HG03521 (cell line): ENCODE measurements around the gene SLC7A6OS.
A peak's percentile ranks its signal among the peaks of the same experiment; 100 is the strongest.

Source experiments
- ATAC-seq: cut with Tn5 transposase; IDR thresholded peaks from one replicate; pipeline ENCODE4 v1.9.1; 2021; ENCODE audit warnings: mild to moderate bottlenecking, moderate library complexity; ENCODE audit not compliant: unreplicated experiment

SLC7A6OS gene

DNA sequence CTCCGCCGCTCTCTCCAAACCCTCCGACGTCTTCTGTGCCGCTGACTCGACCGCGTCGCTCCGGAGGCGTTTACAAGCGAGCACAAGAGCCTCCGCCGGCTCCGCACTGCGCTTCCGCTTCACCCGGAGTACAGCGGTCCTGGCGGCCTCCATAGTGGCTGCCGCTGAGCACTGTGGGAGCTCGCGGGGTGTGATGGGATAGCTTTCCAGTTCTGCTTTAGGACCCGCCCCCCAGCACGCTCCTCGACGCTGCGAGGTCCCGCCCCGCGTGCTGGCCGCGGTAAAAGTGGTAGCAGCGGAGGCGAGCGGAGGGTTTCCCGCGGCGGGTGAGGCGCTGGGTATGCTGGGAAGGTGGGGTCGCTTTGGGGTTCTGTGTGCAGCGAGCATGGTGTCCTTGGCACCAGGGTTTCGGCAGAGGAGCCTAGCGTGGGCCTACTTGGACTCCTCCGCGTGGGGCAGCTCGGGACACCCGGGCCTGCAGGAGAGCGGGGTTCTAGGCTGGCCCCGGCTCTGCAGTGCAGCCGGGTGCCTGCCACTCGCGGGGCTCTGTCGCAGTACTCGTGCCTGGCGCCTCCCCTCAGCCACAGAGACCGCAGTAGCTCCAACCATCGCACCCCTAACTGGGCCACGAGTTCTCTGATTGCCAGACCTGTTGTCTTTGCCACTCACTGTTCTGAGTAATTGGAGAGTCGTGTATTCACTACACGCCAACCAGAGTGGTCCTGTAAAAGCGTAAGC, at the start of gene SLC7A6OS, which contains the start of gene PRMT7:
SLC7A6OS (minus strand) TSS at position 173 of the 738 bp plus-strand sequence; CDS start at position 153, 20 bp downstream.
PRMT7 (plus strand) TSS at position 246 of the 738 bp plus-strand sequence. CDS start 4,961 bp downstream, outside the sequence.
- ATAC-seq: peak; percentile 97

DNA sequence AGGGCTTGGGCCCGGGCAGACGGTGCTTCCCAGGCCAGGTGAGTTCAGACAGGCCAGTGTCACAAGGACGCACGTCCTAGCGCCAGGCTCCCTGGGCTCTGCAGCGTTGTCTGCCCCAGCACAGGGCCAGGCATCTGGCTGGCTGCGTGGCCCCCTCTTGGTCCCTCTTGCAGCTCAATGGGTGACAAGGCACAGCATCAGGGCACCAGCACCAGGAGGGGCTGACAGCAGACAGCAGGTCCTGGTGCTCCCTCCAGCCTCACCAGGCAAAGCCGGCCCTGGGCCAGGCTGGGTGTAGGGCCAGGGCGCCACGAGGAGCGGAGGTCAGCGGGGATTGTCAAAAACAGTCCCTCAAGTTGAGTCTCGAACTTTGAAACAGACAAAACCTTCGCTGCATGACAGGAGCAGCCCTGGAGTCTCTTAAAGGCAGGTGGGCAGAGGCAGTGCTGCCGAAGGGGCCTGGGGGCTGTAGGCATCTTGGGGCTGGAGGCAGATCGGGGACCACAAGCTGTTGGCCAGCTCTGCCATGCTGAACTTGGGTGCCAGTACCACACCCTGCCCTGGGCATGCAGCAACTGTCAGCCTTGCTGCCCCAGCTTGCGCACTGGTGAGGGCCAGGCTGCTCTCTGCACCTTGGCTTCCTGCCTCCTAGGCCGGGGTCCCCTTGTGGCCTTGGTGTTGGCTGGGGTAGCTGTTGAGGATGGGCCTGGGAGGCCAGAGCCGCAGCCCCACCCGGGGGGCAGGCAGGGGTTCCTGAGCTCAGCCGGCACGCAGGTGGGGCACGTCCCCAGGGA, 48.8 kb upstream of the SLC7A6OS start:
- ATAC-seq: no peak

DNA sequence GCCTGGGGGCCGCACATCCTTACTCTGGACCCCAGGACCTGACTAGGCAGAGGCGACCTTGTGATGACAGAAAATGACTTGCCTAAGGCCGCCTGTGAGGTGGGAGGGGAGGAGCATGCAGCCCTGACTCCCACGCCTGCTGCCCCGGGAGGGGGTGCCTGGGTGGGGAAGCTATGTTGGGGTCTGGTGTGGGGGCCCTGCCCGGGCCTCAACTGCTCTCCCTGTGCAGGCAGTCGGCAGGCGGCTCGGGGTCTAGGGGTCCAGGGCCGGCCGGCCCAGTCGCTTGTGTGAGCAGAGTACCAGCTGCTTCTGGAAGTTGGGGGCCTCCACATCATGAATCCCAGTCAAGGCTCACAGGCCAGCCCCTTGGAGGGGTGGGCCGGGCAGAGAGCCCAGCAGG, 48.2 kb upstream of the SLC7A6OS start:
- no peak for ATAC-seq

DNA sequence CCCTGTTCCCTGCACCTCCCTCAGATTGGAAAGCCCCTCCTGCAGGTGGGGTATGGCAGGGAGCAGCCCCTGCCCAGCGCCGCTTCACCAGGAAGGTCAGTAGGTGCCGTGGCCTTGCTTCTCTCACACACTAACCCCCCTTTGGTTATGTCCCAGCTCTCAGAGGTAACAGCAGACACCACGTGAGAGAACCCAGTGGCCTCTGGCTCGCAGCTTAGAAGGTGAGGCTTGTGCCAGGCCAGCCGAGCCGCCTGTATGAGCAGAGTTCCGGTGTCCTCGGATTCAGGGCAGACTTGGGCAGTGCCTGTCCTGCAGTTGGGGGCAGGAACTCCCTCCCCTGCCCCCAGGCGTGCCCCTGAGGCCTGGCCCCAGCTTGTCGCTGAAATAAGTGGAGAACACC, 47.2 kb upstream of the SLC7A6OS start:
- ATAC-seq: no peak

DNA sequence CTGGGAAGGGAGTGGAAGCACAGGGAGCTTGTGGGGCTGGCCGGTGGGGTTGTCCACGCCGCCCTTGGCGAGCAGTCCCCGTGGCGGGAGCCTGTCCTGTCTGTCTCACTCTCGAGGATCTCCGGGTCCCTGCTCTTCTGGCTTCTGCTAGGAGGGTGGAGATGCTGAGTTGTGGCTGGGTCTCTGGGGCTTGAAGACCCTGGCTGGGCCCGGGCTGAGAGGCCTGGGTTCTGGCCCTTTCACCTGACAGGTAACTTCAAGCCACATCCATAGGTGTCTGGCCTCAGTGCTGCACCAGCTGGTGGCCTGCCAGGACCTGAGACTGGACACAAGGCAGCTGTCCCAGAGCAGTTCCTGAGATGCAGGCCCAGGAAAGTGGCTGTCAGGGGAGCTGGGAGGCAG, 46.8 kb upstream of the SLC7A6OS start:
- ATAC-seq: no peak

DNA sequence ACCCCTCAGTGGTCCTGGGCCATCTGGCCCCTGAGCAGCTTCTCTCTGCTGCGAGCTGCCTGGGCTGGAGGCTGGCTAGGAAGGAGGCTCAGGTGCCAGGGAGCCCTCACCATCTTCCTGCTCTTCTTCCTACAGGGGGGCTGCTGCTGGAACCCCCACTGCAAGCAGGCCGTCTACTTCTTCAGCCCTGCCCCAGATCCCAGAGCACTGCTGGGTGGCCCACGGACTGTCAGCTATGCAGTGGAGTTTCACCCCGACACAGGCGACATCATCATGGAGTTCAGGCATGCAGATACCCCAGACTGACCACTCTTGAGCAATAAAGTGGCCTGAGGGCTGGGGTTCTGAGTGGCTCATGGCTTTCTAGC, 46.2 kb upstream of the SLC7A6OS start:
- no peak for ATAC-seq

DNA sequence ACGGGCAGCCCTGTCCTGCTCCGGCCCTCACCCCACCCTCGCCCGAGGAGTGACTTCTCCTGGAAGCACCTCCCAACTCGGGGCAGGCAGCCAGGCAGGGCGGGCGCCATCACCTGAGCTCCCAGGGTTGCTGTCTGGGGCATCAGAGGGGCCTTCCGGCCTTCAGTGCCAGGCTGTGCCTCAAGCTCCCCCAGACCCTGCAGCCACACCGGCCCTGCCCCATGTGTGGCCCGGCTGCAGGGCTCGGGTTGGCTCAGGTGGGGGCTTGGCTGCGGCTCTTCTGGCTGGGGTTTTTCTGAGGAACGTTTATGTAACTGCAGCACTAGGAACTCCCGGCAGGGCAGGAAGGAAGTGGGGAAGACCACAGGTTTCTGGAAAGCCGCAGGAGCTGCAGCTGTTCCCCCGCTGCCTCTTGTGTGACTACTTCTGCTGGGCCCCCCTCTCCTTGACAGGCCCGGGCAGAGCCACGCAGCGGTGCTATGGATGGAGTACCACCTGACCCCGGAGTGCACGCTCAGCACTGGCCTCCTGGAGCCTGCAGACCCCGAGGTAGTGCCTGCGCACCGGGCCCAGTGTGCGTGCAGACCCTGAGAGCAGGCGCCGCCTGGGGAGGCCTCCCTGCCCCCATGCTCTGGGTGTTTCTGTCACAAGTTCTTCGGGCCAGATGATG, 45.6 kb upstream of the SLC7A6OS start:
- peak; percentile 60 for ATAC-seq

DNA sequence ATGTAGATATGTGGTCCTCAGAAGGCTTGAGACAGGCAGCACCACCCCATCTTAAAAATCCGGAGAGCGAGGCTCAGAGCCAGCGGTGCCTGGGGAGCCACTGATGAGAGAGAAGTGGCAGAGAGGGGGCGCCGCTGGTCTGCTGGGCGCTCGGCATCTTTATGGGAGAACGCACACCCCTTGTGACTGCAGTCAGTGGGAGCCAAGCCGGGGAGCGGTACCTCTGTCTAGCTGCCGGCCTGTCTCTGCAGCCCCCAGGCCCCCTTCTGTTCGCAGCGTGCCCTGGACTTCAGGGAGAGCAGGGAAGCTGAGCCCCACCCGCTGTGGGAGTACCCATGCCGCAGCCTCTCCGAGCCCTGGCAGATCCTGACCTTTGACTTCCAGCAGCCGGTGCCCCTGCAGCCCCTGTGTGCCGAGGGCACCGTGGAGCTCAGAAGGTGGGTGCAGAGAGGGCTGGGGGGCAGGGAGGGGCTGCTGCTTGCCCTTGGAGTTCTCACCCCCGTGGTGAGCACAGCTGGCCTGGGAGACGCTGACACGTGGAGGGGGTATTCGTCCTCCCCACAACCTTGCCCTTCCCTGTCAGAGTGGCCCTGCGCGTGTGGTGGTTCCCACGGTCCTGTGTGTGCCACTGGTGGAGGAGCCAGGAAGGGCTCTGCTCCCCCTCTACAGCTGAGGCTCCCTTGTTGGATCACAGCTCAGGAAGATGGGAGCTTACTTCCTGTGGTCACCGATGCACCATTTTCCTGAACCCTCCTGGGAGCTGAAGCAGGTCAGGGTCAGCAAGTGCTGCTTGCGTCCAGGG, 44.9 kb upstream of the SLC7A6OS start:
- no peak for ATAC-seq

DNA sequence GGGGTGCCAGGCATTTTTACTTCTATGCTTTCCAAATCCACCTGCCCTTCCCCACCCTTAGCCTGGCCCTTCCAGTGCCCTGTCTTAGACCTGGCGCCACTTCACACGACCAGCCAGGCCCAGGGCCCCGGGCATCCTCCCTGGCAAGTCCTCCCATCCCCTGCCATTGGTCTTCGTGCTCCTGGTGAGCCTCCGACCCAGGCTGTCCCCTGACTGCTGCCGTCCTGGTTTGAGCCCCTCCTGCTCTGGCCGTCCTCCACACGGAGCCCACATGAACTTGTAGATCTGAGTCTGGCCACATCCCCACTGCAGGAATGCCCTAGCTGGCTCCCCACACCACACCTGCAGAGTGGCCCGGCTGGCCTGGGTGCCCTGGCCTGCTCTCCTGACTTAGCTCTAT, 44.1 kb upstream of the SLC7A6OS start:
- ATAC-seq: no peak

DNA sequence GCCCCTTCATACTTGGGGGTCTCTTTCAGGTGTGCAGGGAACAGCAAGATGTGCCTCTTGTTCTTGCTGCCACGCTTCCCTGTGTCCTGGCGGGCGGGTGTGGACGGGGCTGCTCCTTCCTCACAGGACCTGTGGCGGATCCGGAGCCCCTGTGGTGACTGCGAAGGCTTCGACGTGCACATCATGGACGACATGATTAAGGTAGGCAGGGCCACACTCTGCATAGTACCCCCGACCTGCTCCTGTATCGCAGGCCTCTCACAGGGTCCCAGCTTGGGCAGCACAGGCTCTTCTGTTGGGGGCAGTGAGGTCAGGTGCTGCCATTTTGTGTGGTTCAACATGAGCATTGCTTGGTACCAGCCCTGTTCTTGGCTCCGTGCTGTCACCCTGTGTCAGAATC, 42.6 kb upstream of the SLC7A6OS start:
- no peak for ATAC-seq

DNA sequence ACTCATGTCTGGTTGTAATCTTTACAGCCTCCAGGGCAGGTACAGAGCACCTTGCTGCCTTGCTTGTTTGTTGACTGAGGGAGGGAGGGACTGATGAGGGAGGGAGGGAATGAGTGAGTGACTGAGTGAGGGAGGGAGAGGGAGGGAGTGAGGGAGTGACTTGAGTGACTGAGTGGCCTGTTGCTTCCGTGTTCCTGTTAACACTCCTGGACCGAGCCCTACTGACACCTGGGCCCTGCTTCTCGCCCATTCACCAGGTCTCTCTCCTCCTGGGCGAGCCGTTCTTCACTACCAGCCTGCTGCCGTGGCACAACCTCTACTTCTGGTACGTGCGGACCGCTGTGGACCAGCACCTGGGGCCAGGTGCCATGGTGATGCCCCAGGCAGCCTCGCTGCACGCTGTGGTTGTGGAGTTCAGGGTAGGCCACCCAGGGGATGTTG, 41.3 kb upstream of the SLC7A6OS start:
- ATAC-seq: no peak

DNA sequence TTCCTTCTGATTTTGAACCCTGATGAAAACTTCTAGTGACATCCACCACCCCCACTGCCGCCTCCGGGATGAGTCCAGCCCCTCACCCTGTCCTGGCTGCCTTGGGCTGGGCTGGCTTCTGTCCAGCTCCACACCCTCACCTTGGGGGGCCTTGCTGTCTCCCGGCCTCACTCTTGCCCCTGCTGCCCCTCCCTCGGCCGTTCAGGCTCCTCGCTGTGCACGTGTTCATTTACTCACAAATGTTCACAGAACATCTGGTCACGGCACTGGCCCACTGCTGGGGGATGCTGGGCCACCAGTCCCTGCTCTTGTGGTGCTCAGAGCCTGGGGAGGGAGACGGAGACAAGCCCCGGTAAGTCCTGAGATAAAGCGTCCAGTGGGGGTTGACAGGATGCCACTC, 40.7 kb upstream of the SLC7A6OS start:
- ATAC-seq: no peak

DNA sequence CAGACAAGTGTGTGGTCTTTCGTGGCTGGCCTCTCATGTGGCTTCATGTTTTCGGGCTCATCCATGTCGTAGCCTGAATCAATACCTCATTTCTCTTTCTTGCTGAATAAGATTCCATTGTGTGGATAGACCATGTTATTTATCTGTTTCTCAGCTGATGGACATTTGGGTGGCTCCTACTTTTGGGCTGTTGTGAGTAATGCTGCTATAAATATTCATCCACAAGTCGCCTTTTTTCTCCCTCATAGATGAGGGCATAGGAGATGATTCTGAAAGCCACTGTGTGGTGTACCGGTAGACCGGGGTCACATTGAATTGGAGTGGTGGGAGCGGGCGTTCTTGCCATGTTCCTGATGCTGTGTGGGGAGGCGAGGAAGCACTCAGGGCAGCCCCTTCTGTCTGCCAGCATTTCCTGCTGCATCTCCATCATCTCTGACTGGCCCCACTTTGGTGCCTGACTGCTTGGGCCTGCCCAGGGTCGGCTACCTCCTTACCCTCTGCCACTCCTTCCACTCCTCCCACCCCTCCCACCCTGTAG, 40.1 kb upstream of the SLC7A6OS start:
- no peak for ATAC-seq

DNA sequence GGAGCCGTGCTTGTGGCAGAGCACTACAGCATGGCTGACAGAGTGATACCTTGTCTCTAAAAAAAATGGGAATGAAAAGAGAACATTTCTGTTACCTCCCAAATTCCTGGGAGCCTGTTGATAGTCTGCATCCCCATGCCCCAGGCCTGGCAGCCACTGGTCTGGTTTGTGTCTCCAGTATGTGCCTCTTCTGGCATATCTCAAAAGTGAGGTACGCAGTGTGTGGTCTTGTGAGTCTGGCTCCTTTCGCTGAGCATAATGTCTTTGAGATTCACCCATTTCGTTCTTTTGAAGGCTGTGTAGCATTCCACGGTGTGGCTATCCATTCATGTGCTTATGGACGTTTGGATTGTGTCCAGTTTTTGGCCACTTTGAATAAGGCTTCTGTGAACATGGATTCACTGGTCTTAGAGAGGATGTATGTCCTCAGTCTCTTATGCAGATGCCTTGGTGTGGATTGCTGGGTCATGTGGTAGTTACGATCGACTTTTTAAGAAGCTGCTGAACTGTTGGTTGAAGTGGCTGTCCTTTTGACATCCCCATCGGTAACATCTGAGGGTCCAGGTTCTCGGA, 39.2 kb upstream of the SLC7A6OS start:
- ATAC-seq: no peak

DNA sequence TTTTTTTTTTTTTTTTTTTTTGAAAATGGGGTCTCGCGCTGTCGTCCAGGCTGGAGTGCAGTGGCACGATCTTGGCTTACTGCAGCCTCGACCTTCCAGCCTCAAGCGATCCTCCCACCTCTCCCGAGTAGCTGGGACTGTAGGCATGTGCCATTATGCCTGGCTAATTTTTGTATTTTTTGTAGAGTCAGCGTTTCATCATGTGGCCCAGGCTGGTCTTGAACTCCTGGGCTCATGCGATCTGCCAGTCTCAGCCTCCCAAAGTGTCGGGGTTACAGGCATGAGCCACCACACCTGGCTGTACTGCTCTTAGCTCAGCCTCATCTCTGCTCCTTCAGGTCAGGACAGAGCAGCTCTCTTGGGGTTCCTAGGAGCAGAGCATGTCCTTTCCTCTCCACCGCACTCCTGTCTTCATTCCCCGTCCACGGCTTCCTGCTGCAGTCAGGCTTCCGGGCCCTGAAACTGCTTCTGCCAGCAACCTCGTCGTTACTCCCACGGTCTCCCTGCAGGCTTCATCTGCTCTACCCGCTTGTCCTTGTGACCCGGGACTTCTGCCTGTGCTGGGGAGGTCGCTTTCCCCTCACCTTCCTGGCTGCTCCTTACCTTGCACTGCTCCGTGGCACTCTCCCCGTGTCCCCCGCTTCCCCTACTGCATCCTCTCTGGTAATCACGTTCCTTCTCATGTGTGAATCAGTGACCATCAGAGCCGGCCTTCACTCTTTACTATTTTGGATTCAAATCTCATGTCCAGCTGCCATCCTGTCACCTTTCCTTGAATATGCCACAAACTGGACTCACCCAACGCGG, 38.1 kb upstream of the SLC7A6OS start:
- ATAC-seq: no peak

DNA sequence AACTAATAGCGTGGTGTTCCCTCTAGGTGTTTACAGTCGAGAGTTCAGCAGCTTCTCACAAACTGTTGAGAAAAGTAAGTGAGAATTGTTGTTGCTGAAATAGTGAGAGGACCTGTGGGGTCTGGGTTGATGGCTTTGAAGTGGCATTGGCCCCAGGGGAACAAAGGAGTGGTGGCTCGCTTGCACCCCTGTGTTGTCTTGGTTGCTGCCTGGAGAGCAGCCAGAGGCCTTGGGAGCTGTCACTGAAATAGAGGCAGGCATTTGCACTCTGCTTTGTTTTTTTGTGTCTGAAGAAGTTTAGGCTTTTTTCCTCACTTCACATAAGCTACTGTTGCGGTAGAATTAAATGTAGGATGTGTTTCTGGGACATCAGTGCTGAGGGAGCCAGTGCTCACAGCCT, 36.9 kb upstream of the SLC7A6OS start:
- ATAC-seq: no peak

DNA sequence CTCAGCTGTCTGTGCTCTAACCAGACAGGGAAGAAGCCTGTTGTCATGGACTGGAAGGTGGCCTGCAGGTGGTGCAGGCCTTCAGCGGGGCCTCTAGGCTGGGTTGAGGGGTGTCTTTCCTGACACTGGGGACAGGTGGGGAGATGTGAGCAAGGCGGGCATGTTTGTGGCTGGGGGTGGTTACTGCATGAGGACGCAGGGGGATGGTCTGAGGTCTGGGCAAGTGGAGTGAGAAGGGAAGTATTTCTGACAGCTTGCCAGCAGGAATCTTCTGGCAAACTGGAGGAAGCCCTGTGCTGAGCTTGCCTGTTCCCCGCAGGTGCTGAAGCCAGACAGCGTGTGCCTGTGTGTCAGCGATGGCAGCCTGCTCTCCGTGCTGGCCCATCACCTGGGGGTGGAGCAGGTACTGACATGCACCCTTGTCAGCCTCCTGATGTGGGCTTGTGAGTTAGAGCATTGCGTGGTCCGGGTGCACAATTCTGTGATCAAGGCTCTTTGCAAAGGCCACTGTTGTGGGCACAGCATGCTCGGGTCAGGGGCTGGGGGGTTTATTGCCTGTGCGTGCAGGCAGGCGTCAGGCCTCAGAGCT, 36.2 kb upstream of the SLC7A6OS start:
- no peak for ATAC-seq

DNA sequence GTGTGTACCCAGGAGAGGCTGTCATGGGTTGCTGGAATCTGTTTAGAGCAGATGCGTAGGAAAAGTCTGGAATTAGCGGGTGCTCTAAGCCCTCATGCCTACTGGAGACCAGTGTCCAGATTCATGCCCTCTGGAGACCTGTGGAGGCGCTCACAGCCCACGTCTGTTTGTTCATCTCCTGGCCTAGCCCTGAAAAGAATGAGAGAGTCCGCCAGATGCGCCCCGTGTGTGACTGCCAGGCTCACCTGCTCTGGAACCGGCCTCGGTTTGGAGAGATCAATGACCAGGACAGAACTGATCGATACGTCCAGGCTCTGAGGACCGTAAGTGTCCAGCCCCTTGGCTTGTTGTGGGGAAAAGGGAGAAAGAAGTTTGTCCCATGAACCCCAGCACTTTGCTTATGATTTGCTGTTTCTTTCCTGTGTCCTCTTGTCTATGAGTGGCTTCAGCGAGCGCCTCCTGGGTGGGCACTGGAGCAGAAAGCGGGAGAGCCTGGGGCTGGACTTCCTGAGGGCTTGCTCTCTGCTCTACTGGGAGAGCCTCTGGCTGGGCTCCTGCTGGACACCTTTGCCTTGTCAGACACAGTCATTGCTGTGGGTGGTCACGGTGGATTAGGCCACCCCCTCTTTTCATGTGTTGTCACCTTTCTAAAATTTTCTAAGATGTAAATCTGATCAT, 35.4 kb upstream of the SLC7A6OS start:
- no peak for ATAC-seq
